HG03095 (cell line): ENCODE results near the gene PGS1.

ENCODE experiments used
- ATAC-seq: cut with Tn5 transposase; IDR thresholded peaks from one replicate; pipeline ENCODE4 v1.9.1; 2021; ENCODE audit warnings: moderate library complexity; ENCODE audit not compliant: unreplicated experiment

Gene PGS1

GRCh38 chr17:78423961-78424675 lies 45.7 kb downstream of the PGS1 start:
- no peak for ATAC-seq

- no peak for ATAC-seq
These were observed 47.0 kb downstream of the PGS1 start for GRCh38 chr17:78425429-78425828.

- ATAC-seq: no peak
These were observed 47.9 kb downstream of the PGS1 start for GRCh38 chr17:78426293-78426879.

GRCh38 chr17:78427140-78427539 lies 48.7 kb downstream of the PGS1 start:
- ATAC-seq: no peak

- ATAC-seq: no peak
These were observed 49.7 kb downstream of the PGS1 start for GRCh38 chr17:78428025-78428575.

- ATAC-seq: no peak
These were observed 50.6 kb downstream of the PGS1 start for GRCh38 chr17:78428836-78429617.

GRCh38 chr17:78429618-78429995 lies 51.2 kb downstream of the PGS1 start:
- no peak for ATAC-seq

GRCh38 chr17:78430892-78431691 lies 52.6 kb downstream of the PGS1 start:
- no peak for ATAC-seq

GRCh38 chr17:78431692-78431958 lies 53.2 kb downstream of the PGS1 start:
- no peak for ATAC-seq

GRCh38 chr17:78432226-78433012 lies 54.0 kb downstream of the PGS1 start:
- no peak for ATAC-seq

- ATAC-seq: no peak
These were observed 54.7 kb downstream of the PGS1 start for GRCh38 chr17:78433013-78433727.

GRCh38 chr17:78433780-78434335 lies 55.4 kb downstream of the PGS1 start:
- ATAC-seq: no peak

GRCh38 chr17:78434455-78435329 lies 56.2 kb downstream of the PGS1 start:
- no peak for ATAC-seq

GRCh38 chr17:78435330-78436005 lies 57.0 kb downstream of the PGS1 start:
- no peak for ATAC-seq

GRCh38 chr17:78437508-78438169 lies 59.2 kb downstream of the PGS1 start:
- ATAC-seq: no peak

- ATAC-seq: no peak
These were observed 59.8 kb downstream of the PGS1 start for GRCh38 chr17:78438271-78438691.

- no peak for ATAC-seq
These were observed 60.4 kb downstream of the PGS1 start for GRCh38 chr17:78438694-78439325.
